Measurements from ENCODE around the gene CACNG6.

CACNG6 gene

GRCh38 chr19:54041969-54042606 lies 50.7 kb downstream of the CACNG6 start:
- H3K36me3 ChIP-seq (ENCODE audit: insufficient read depth, low read length): no peaks in the 10 kb centered on the region
- no peaks in the 10 kb centered on the region for H3K9me3 ChIP-seq (ENCODE audit: insufficient read depth, low read length, severe bottlenecking)
- H3K4me3 ChIP-seq (ENCODE audit: low read depth in 1 of 2, low read length in 2 of 2): no peak overlapping the region
- no peaks in the 10 kb centered on the region for H3K27me3 ChIP-seq (ENCODE audit: insufficient read depth, low read length, poor library complexity)
- H3K27ac ChIP-seq (ENCODE audit: low read length): no peak overlapping the region
- H3K4me2 ChIP-seq (ENCODE audit: insufficient read depth, low read length): no peak overlapping the region
- DNase-seq (no peak), ATAC-seq (ENCODE audit: insufficient read depth, low read depth) (no peak)
- H4K20me1 ChIP-seq (ENCODE audit: insufficient read depth, low read length): no peaks in the 10 kb centered on the region; the same call in 1 of the 2 replicates
- H2AFZ ChIP-seq (ENCODE audit: low read depth, low read length): no peak overlapping the region
- H3K4me1 ChIP-seq (ENCODE audit: insufficient read depth, low read length): no peaks in the 10 kb centered on the region
- H3K9ac ChIP-seq (ENCODE audit: low read depth, low read length): no peak overlapping the region
- H3K79me2 ChIP-seq (ENCODE audit: insufficient read depth, low read length): no peaks in the 10 kb centered on the region
- TF ChIP-seq CTCF (IDR thresholded peaks at IDR 0.05; ENCODE audit: borderline replicate concordance, extremely low read depth, low read length, poor library complexity, severe bottlenecking) (no peak), EZH2 (IDR thresholded peaks at IDR 0.05; ENCODE audit: borderline replicate concordance, low read depth, low read length, severe bottlenecking) (no peak)

GRCh38 chr19:54042989-54043388 lies 51.6 kb downstream of the CACNG6 start:
- ATAC-seq (ENCODE audit: insufficient read depth, low read depth): no peak
- Histone ChIP-seq H2AFZ (ENCODE audit: low read depth, low read length) (no peak overlapping the region), H3K79me2 (ENCODE audit: insufficient read depth, low read length) (no peaks in the 10 kb centered on the region), H3K4me3 (ENCODE audit: low read depth in 1 of 2, low read length in 2 of 2) (no peak overlapping the region), H3K27ac (ENCODE audit: low read length) (no peak overlapping the region), H3K9me3 (ENCODE audit: insufficient read depth, low read length, severe bottlenecking) (no peaks in the 10 kb centered on the region), H3K4me2 (ENCODE audit: insufficient read depth, low read length) (no peak overlapping the region), H3K4me1 (ENCODE audit: insufficient read depth, low read length) (no peaks in the 10 kb centered on the region), H3K9ac (ENCODE audit: low read depth, low read length) (no peak overlapping the region), H3K36me3 (ENCODE audit: insufficient read depth, low read length) (no peaks in the 10 kb centered on the region), H4K20me1 (ENCODE audit: insufficient read depth, low read length) (no peaks in the 10 kb centered on the region; the same call in 1 of the 2 replicates), H3K27me3 (ENCODE audit: insufficient read depth, low read length, poor library complexity) (no peaks in the 10 kb centered on the region)
- TF ChIP-seq EZH2 (IDR thresholded peaks at IDR 0.05; ENCODE audit: borderline replicate concordance, low read depth, low read length, severe bottlenecking) (no peak), CTCF (IDR thresholded peaks at IDR 0.05; ENCODE audit: borderline replicate concordance, extremely low read depth, low read length, poor library complexity, severe bottlenecking) (no peak)
- DNase-seq: no peak

- H3K36me3 ChIP-seq (ENCODE audit: insufficient read depth, low read length): no peaks in the 10 kb centered on the region
- H4K20me1 ChIP-seq (ENCODE audit: insufficient read depth, low read length): no peaks in the 10 kb centered on the region; the same call in 1 of the 2 replicates
- ATAC-seq (ENCODE audit: insufficient read depth, low read depth) (no peak), DNase-seq (no peak)
- H3K4me1 ChIP-seq (ENCODE audit: insufficient read depth, low read length): no peaks in the 10 kb centered on the region
- no peak overlapping the region for H2AFZ ChIP-seq (ENCODE audit: low read depth, low read length)
- H3K79me2 ChIP-seq (ENCODE audit: insufficient read depth, low read length): no peaks in the 10 kb centered on the region
- H3K27ac ChIP-seq (ENCODE audit: low read length): no peak overlapping the region
- no peak for TF ChIP-seq CTCF (IDR thresholded peaks at IDR 0.05; ENCODE audit: borderline replicate concordance, extremely low read depth, low read length, poor library complexity, severe bottlenecking)
- TF ChIP-seq EZH2 (IDR thresholded peaks at IDR 0.05; ENCODE audit: borderline replicate concordance, low read depth, low read length, severe bottlenecking): no peak
- no peak overlapping the region for H3K9ac ChIP-seq (ENCODE audit: low read depth, low read length)
- no peak overlapping the region for H3K4me2 ChIP-seq (ENCODE audit: insufficient read depth, low read length)
- H3K9me3 ChIP-seq (ENCODE audit: insufficient read depth, low read length, severe bottlenecking): no peaks in the 10 kb centered on the region
- no peaks in the 10 kb centered on the region for H3K27me3 ChIP-seq (ENCODE audit: insufficient read depth, low read length, poor library complexity)
- H3K4me3 ChIP-seq (ENCODE audit: low read depth in 1 of 2, low read length in 2 of 2): no peak overlapping the region
Observed at GRCh38 chr19:54045771-54046170, 54.3 kb downstream of the CACNG6 start.
